HAP-1 (cell line): Measurements from ENCODE around the gene SLC66A2.

Experiments
- DNase-seq, 2 experiments: peaks; one replicate each; pipeline ENCODE4 v3.0.0-alpha.2; 2016 to 2020; ENCODE audit warnings: low spot score in 2 of 2
- H3K27me3 ChIP-seq: fragments of 250-450 bp; sonication (Bioruptor Pico); 2 replicates; pipeline ENCODE4 v1.5.1; 2020; ENCODE audit warnings: low read depth, mild to moderate bottlenecking, moderate library complexity
- H3K36me3 ChIP-seq: fragments of 250-450 bp; sonication (Bioruptor Pico); replicated peaks from 2 replicates; pipeline ENCODE4 v1.5.1; 2020; ENCODE audit warnings: mild to moderate bottlenecking
- H3K4me1 ChIP-seq: fragments of 250-450 bp; sonication (Bioruptor Pico); 2 replicates; pipeline ENCODE4 v1.5.1; 2020; ENCODE audit warnings: mild to moderate bottlenecking
- H3K4me3 ChIP-seq: fragments of 250-450 bp; sonication (Bioruptor Pico); 2 replicates; pipeline ENCODE4 v1.5.1; 2020; ENCODE audit warnings: mild to moderate bottlenecking, moderate library complexity
- H3K9me3 ChIP-seq: fragments of 250-450 bp; sonication (Bioruptor Pico); 2 replicates; pipeline ENCODE4 v1.5.1; 2020; ENCODE audit warnings: mild to moderate bottlenecking, moderate library complexity
- in situ Hi-C: fragments of 300-500 bp; cut with MboI; formaldehyde crosslinking; loops from 3 replicates; pipeline ENCODE4 v1.14.3; 2020; ENCODE audit warnings: low sequenced_read_pairs, inconsistent platforms, mixed read lengths

Gene SLC66A2

GRCh38 chr18:79979843-79980242 lies 28.4 kb upstream of the SLC66A2 start:
- in situ Hi-C loops, result no loop called here
- Histone ChIP-seq H3K4me1 (no peaks in the 10 kb centered on the region), H3K27me3 (no peaks in the 10 kb centered on the region), H3K9me3 (no peaks in the 10 kb centered on the region), H3K36me3 (peaks cover 50% of the 10 kb centered on the region), H3K4me3 (no peak overlapping the region)
- no peak for DNase-seq

- in situ Hi-C loops, result no loop called here
- Histone ChIP-seq H3K36me3 (peaks cover 71% of the 10 kb centered on the region), H3K27me3 (no peaks in the 10 kb centered on the region), H3K9me3 (no peaks in the 10 kb centered on the region), H3K4me3 (no peak overlapping the region), H3K4me1 (no peaks in the 10 kb centered on the region)
- DNase-seq, result no peak
These were observed 24.7 kb upstream of the SLC66A2 start for GRCh38 chr18:79975985-79976680.

GRCh38 chr18:79975043-79975442 lies 23.6 kb upstream of the SLC66A2 start:
- in situ Hi-C loops, result no loop called here
- Histone ChIP-seq H3K9me3 (no peaks in the 10 kb centered on the region), H3K4me3 (no peak overlapping the region), H3K36me3 (peaks cover 75% of the 10 kb centered on the region), H3K27me3 (no peaks in the 10 kb centered on the region), H3K4me1 (no peaks in the 10 kb centered on the region)
- DNase-seq, result no peak

- Histone ChIP-seq H3K36me3 (peaks cover 66% of the 10 kb centered on the region), H3K4me1 (no peaks in the 10 kb centered on the region), H3K27me3 (no peaks in the 10 kb centered on the region), H3K9me3 (no peaks in the 10 kb centered on the region), H3K4me3 (no peak overlapping the region)
- in situ Hi-C loops, result no loop called here
- DNase-seq, result no peak
These were observed 22.7 kb upstream of the SLC66A2 start for GRCh38 chr18:79974025-79974654.

GRCh38 chr18:79973517-79973916 lies 22.1 kb upstream of the SLC66A2 start:
- no peaks in the 10 kb centered on the region for H3K27me3 ChIP-seq
- H3K9me3 ChIP-seq, result no peaks in the 10 kb centered on the region
- H3K4me3 ChIP-seq, result no peak overlapping the region
- peaks cover 66% of the 10 kb centered on the region for H3K36me3 ChIP-seq
- H3K4me1 ChIP-seq, result no peaks in the 10 kb centered on the region
- DNase-seq, result no peak
- in situ Hi-C loops, result no loop called here

- no peak for DNase-seq
- H3K27me3 ChIP-seq, result no peaks in the 10 kb centered on the region
- no peaks in the 10 kb centered on the region for H3K4me1 ChIP-seq
- H3K9me3 ChIP-seq, result no peaks in the 10 kb centered on the region
- H3K4me3 ChIP-seq, result no peak overlapping the region
- in situ Hi-C loops, result no loop called here
- H3K36me3 ChIP-seq, result peaks cover 70% of the 10 kb centered on the region
These were observed 21.3 kb upstream of the SLC66A2 start for GRCh38 chr18:79972720-79973119.

GRCh38 chr18:79971986-79972385 lies 20.5 kb upstream of the SLC66A2 start:
- Histone ChIP-seq H3K4me3 (no peak overlapping the region), H3K4me1 (no peaks in the 10 kb centered on the region), H3K36me3 (peaks cover 70% of the 10 kb centered on the region), H3K9me3 (no peaks in the 10 kb centered on the region), H3K27me3 (no peaks in the 10 kb centered on the region)
- in situ Hi-C loops, result no loop called here
- no peak for DNase-seq

- Histone ChIP-seq H3K4me1 (no peaks in the 10 kb centered on the region), H3K9me3 (no peaks in the 10 kb centered on the region), H3K4me3 (no peak overlapping the region), H3K27me3 (no peaks in the 10 kb centered on the region), H3K36me3 (peaks cover 70% of the 10 kb centered on the region)
- DNase-seq, result no peak
- in situ Hi-C loops, result no loop called here
These were observed 19.9 kb upstream of the SLC66A2 start for GRCh38 chr18:79971211-79971952.

GRCh38 chr18:79970419-79971133 lies 19.1 kb upstream of the SLC66A2 start:
- peaks cover 63% of the 10 kb centered on the region for H3K36me3 ChIP-seq
- H3K4me1 ChIP-seq, result peaks cover under 1% of the 10 kb centered on the region; the same call in 1 of the 2 replicates
- DNase-seq, result no peak
- H3K9me3 ChIP-seq, result no peaks in the 10 kb centered on the region
- H3K4me3 ChIP-seq, result no peak overlapping the region
- H3K27me3 ChIP-seq, result no peaks in the 10 kb centered on the region
- in situ Hi-C loops, result no loop called here

GRCh38 chr18:79965119-79965902 lies 13.9 kb upstream of the SLC66A2 start:
- peaks cover 15% of the 10 kb centered on the region for H3K36me3 ChIP-seq
- peak; percentile 54 to 85 for DNase-seq

GRCh38 chr18:79964330-79965118 lies 13.1 kb upstream of the SLC66A2 start, which contains the start of gene HSBP1L1:
Gene HSBP1L1 (plus strand): TSS chr18:79964643. CDS start chr18:79964736, 93 bp downstream.
- no peaks in the 10 kb centered on the region for H3K9me3 ChIP-seq
- H3K36me3 ChIP-seq, result peaks cover 15% of the 10 kb centered on the region
- peak within 1 kb of the TSS; percentile 45 for H3K4me3 ChIP-seq
- DNase-seq, result peak; percentile 73 to 89
- peaks cover 26% of the 10 kb centered on the region for H3K4me1 ChIP-seq
- in situ Hi-C loops, result no loop called here
- H3K27me3 ChIP-seq, result no peaks in the 10 kb centered on the region

More at GRCh38 chr18:79965119-79965902, 13.9 kb upstream of the SLC66A2 start:
- Histone ChIP-seq H3K27me3 (no peaks in the 10 kb centered on the region), H3K4me3 (peak overlapping the region; percentile 45), H3K4me1 (peaks cover 21% of the 10 kb centered on the region), H3K9me3 (no peaks in the 10 kb centered on the region)
- in situ Hi-C loops, result no loop called here

- in situ Hi-C loops, result no loop called here
- H3K4me3 ChIP-seq, result peak overlapping the region; percentile 45
- no peaks in the 10 kb centered on the region for H3K9me3 ChIP-seq
- peaks cover 15% of the 10 kb centered on the region for H3K36me3 ChIP-seq
- no peak for DNase-seq
- peaks cover 33% of the 10 kb centered on the region for H3K4me1 ChIP-seq
- H3K27me3 ChIP-seq, result no peaks in the 10 kb centered on the region
These were observed 12.3 kb upstream of the SLC66A2 start for GRCh38 chr18:79963658-79964329.
